GM18951 (cell line): ENCODE results near the gene GUCY2C.

ENCODE experiments used
- POLR2A ChIP-seq: IDR thresholded peaks from 4 replicates; pipeline ENCODE4 v1.6.1; 2011; ENCODE audit warnings: mild to moderate bottlenecking; ENCODE audit not compliant: insufficient read length, insufficient read depth; ENCODE audit errors: extremely low read depth
- in situ Hi-C: fragments of 300-500 bp; cut with MboI; formaldehyde crosslinking; loops from one replicate; pipeline ENCODE4 v1.12.0; 2022; ENCODE audit warnings: low sequenced_read_pairs, mixed read lengths, inconsistent platforms; ENCODE audit not compliant: unreplicated experiment

GUCY2C gene

DNA sequence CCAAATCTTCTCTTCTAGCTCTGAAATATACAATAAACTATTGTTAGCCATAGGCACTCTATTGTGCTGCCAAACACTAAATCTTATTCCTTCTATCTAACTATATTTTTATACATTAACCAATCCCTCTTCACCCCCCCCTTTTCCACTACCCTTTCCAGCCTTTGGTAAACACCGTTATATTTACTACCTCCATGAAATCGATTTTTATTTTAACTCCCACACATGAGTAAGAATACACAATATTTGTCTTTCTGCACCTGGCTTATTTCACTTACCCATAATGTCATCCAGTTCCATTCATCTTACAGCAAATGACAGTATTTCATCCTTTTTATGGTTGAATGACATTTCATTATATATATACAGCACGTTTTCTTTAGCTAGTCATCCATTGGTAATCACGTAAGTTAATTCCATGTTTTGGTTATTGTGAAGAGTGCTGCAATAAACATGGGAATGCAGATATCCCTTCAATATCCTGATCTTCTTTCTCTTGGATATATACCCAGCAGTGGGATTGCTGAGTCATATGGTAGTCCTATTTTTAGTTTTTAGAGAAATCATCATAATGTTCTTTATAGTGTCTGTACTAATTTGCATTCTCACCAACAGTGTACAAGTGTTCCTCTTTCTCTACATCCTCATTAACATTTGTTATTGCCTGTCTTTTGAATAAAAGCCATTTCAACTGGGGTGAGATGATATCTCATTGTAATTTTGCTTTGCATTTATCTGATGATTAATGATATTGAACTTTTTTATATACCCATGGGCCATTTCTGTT, 94.5 kb downstream of the GUCY2C start:
- in situ Hi-C loops, result no loop called here

DNA sequence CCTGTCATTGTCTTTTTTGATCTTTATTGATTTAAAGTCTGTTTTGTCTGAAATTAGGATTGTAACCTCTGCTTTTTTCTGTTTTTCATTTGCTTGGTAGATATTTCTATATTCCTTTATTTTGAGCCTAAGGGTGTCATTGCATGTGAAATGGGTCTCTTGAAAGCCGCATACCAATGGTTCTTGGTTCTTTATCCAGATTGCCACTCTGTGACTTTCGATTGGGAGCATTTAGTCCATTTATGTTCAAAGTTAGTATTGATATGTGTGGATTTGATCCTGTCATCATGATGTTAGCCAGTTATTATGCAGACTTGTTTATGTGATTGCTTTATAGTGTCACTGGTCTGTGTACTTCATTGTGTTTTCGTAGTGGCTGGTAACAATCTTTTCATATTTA, 98.9 kb downstream of the GUCY2C start:
- in situ Hi-C loops, result no loop called here
- TF ChIP-seq POLR2A, result no peak

More for the DNA sequence above, 94.5 kb downstream of the GUCY2C start:
- no peak for TF ChIP-seq POLR2A

DNA sequence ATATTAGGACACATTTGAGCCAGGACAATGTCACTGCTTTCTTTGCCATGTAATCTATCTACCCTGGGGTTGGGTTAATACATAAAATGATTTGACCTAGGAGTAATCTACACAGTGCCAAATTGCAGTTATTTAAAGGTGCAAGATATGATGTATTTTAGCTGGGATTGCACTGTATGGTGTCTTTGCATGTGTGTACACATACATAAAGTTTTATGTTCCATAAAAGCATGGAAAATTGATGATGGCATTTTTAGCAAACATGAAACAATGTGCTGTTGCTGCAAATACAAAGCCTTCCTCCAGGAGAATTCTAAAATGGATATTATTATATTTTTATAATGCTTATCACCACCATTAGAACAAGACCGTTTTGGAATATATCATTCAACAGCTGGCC, 104.7 kb downstream of the GUCY2C start:
- in situ Hi-C loops, result no loop called here

DNA sequence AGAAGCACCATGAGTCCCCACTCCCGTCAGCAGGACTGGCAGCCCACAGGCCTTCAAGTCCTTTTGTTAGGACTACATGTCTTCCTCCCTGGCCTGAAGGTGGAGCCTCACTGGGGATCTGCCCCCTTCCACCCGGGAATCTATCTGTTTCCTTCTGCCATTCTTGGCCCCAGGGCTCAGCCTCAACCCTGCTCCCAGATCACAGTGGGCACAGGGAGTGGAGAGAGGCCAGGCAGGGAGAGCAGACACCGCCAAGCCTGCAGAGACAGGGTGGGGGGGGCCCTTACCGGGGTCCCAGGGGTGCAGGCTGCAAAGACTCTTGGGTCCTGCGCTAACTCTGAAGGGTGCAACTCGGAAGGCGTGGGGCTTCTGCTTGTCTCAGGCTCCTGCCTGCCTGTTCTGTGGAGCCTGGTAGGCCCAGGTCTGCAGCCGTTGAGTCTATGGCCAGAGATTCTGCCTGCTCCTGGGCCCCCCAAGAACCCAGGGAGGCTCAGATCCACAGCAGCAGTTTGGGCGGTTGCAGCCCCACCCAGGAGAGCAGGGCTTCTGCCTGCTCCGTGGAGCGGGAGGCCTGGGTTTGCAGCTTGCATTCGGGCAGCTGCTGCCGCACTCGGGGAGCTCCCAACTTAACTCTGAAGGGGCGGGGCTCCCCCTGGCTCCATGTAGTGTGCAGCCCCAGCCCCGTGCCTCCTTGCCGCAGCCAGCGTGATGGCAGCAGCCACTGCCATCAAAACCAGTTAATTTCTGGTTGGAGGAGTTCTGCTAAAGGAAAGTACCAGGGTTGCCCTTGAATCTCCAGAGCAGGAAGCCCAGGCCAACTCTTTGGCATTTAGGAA, 107.0 kb downstream of the GUCY2C start:
- in situ Hi-C loops, result no loop called here
- no peak for TF ChIP-seq POLR2A

More for the DNA sequence above, 104.7 kb downstream of the GUCY2C start:
- TF ChIP-seq POLR2A, result no peak

DNA sequence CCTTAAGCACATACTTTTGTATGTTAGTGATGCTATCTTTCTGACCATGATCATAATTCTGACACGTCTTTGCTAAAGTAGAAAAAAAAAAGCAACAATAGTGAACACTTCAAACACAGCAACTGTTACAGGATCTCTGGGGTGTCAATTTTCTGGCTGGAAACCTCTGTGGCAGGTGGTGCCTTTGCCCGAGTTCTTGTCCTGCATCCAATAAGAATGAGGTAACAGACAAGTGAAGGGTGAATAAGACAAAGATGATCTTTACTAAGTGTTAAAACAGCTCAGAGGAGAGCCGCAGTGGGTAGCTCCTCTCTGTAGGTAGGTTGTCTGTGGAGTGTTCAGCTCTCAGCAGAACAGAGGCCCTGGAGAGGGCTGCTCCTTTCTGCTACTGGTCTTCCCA, 107.8 kb downstream of the GUCY2C start:
- in situ Hi-C loops, result no loop called here
- TF ChIP-seq POLR2A, result no peak

DNA sequence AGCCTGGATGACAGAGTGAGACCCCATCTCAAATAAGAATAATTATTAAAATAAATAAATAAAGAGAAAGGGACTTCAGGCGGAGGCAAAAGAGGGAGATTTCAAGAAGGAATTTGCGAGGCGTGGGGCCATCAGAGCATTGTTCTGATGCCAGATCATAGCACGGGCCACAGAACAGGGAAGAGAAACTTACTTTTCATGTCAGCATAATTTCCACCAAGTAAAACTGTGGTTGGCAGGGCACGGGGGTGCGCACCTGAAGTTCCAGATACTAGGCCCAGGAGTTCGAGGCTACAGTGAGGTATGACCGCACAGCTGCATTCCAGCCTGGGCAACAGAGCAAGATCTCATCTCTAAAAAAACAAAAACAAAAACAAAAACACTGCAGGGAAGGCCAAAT, 117.8 kb downstream of the GUCY2C start:
- no peak for TF ChIP-seq POLR2A
- in situ Hi-C loops, result no loop called here

DNA sequence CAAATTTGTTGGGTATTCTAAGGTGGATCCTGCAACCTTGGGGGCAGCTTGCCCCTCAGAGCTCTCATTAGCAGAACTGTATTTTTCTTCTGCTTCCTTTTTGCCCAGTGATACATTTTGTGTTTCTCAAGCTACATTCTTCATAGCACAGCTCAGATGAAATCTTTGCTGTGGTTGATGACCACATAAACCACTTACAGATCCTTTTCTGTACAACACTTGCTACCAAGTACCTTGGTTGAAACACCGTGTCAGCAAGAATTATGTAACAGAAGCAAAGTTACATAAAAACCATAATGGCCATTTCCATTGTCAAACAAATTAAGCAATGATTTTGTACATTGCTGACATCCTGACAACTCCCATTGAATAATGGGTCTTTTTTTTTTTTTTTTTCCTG, 119.1 kb downstream of the GUCY2C start:
- no peak for TF ChIP-seq POLR2A
- in situ Hi-C loops, result no loop called here

DNA sequence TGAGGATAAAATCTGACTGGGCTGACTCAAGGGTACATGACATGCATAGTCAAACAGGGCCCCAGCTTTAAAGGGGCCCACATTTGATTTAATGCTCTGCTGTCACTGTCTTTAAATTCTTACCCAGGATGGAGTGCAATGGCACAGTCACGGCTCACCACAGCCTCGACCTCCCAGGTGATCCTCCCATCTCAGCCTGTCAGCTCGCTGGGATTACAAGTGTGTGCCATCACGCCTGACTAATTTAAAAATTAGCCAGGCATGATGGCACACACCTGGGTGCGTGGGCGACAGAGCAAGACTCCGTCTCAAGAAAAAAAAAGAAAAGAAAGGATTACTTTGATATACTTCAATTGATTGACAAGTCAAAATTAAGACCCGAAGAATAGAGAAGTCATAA, 119.5 kb downstream of the GUCY2C start:
- no peak for TF ChIP-seq POLR2A
- in situ Hi-C loops, result no loop called here

DNA sequence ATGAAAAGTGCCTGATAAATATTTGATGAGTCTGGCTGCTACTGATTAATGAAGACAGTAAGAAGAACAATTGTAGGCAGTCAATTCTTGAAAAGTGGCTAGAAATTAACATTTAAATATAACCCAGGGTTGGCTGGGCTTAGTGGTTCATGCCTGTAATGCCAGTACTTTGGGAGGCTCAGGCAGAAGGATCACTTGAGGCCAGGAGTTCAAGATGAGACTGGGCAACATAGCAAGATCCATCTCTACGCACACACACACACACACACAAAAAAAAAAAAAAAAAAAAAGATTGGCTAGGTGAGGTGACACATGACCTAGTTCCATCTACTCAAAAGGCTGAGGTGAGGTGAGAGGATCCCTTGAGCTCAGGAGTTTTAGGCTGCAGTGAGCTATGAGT, 120.8 kb downstream of the GUCY2C start:
- in situ Hi-C loops, result no loop called here
- no peak for TF ChIP-seq POLR2A

DNA sequence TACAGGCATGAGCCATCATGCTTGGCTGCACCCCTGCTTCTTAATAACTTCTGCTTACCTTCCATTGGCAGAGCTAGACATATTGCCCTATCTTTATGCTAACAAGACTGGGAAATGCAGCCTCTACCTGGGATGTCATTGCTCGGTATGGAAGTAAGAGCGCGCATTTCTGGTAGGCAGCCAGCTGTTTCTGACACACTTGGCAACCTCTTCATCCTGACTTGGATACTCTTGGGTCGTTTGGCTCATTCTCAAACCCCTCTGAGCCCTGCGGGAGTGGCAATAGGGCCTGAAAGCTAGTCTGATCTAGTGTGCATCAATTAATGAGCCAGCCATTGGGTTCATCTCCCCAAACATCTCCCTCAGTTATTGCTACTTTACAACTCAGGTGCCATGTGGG, 123.3 kb downstream of the GUCY2C start:
- in situ Hi-C loops, result no loop called here
- no peak for TF ChIP-seq POLR2A

DNA sequence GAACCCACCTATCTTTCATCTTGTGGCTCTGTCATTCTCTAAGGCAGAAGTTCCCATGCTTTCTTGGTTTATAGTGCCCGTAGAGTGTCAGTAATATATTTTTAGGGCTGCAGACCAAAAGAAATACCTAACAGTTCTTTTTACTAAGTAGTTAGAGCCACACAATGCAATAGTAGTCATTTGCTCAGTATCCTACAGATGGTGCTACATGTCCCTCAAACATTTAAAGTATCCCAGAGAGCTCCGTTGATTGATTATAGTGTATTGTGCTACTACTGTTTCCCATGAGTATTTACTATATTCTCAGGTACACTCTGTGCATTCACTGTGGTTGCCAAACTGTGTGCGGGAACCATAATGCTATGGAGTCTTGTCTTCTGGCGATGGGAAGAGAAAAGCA, 124.0 kb downstream of the GUCY2C start:
- in situ Hi-C loops, result no loop called here
- no peak for TF ChIP-seq POLR2A

DNA sequence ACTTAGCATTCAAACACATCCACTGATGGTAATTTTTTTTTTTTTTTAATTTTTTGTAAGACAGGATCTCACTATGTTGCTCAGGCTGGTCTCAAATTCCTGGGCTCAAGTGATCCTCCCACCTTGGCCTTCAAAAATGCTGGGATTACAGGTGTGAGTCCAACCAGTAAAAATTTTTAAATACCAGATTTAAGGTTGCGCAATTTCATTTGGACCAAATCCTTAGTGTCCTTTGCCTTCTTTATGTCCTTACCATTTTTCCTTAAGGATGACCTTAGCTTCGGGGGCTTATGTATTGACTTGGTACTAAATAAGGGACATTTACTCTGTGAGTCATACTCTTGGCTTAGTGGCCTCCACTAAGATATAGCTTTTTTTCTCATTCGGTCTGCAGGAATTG, 124.6 kb downstream of the GUCY2C start:
- in situ Hi-C loops, result no loop called here
- no peak for TF ChIP-seq POLR2A

DNA sequence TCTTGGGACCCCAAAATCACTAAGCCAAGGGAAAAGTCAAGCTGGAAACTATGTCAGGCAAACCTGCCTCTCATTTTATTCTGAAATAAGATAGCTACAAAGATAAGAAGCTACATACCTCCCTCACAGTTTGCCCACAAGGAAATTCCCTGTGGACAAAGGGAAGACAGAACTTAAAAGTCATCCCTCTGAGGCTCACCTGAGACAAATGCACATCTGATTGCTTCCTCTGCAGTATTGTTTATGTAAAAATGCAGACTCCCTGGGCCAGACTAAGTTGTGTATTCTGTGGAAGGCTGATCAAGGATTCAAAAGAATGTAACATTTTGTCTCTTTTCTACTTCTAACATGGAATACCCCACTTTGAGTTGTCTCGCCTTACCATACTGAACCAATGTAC, 126.2 kb downstream of the GUCY2C start:
- in situ Hi-C loops, result no loop called here
- TF ChIP-seq POLR2A, result no peak
